HCT116 (cell line): ENCODE results near the gene CTRB2. TPM values are rescaled to one million over a fixed set of nuclear protein-coding genes. Genes with fewer than 3 reads are reported as not detected.

Experiments used
- ATAC-seq: fragments of 200-7000 bp; cut with Tn5 transposase; 2 replicates; pipeline ENCODE4 v1.9.1; 2020; ENCODE audit warnings: mild to moderate bottlenecking, moderate library complexity
- BruUV-seq: library from RNA; stranded (reverse); fragments of 400-500 nt; replicated peaks from 2 replicates; lab custom pipeline; 2021; lab: Mats Ljungman, UMichigan
- CTCF ChIA-PET: fragments of 300-600 bp; sonication (Branson Sonifier 250); formaldehyde crosslinking; loops from one replicate; lab custom pipeline; 2021; ENCODE audit warnings: antibody characterized with exemption; lab: Charles Lee
- POLR2A ChIA-PET: fragments of 300-600, 350-600 bp; sonication (Branson Sonifier 250); formaldehyde crosslinking; loops from one replicate; lab custom pipeline; 2021; ENCODE audit warnings: antibody characterized with exemption; lab: Charles Lee
- RAD21 ChIA-PET, 2 experiments: fragments of 300-600 bp; sonication (Branson Sonifier 250); formaldehyde crosslinking; loops; one replicate each; lab custom pipeline; 2023; ENCODE audit warnings: low total read pairs in 2 of 2; ENCODE audit not compliant: uncharacterized antibody in 2 of 2, unreplicated experiment in 2 of 2, low non-redundant PET in 1 of 2; lab: Charles Lee
- DNase-seq: peaks from one replicate; pipeline ENCODE4 v3.0.0-alpha.2; 2010; ENCODE audit warnings: low read depth, low spot score
- H2AFZ ChIP-seq: fragments of 200-600 bp; shearing (Covaris generic), sonication (generic); 2 replicates; pipeline ENCODE4 v1.6.1; 2017; ENCODE audit warnings: low read depth, mixed run types, mixed read lengths, antibody characterized with exemption, low read length; ENCODE audit not compliant: poor library complexity, severe bottlenecking
- H3K27ac ChIP-seq: 2 replicates; pipeline ENCODE4 v1.5.1; 2012; ENCODE audit warnings: low read depth, low read length
- H3K27me3 ChIP-seq: fragments of 200-600 bp; sonication (generic); 2 replicates; pipeline ENCODE4 v1.6.1; 2016; ENCODE audit warnings: mixed run types, low read length, mixed read lengths; ENCODE audit not compliant: insufficient read depth
- H3K36me3 ChIP-seq, 2 experiments: fragments of 200-500 bp in 1 of 2; fragments of 200-600 bp in 1 of 2; sonication (Bioruptor generic) in 1 of 2; sonication (generic) in 1 of 2; 2 replicates each; pipeline versions ENCODE4 v1.5.1 to v1.6.1; 2014 to 2016; ENCODE audit warnings: low read length in 2 of 2, inconsistent platforms in 1 of 2, mixed read lengths in 1 of 2, mixed run types in 1 of 2; ENCODE audit not compliant: insufficient read depth in 2 of 2, control insufficient read depth in 1 of 2
- H3K4me1 ChIP-seq, 2 experiments: fragments of 200-600 bp in 1 of 2; sonication (generic) in 1 of 2; 2 replicates each; pipeline versions ENCODE4 v1.5.1 to v1.6.1; 2012 to 2017; ENCODE audit warnings: low read length in 2 of 2, inconsistent platforms in 1 of 2, mild to moderate bottlenecking in 1 of 2, mixed read lengths in 1 of 2, mixed run types in 1 of 2, moderate library complexity in 1 of 2; ENCODE audit not compliant: insufficient read depth in 2 of 2, control insufficient read depth in 1 of 2
- H3K4me2 ChIP-seq: fragments of 200-600 bp; sonication (generic); 2 replicates; pipeline ENCODE4 v1.6.1; 2017; ENCODE audit warnings: mixed run types, low read length, mixed read lengths
- H3K4me3 ChIP-seq, 2 experiments: fragments of 200-600 bp in 1 of 2; sonication (generic) in 1 of 2; replicated peaks in 1 of 2; 2 replicates each; pipeline ENCODE4 v1.5.1; 2011 to 2016; ENCODE audit warnings: low read length in 2 of 2, control low read depth in 1 of 2, low read depth in 1 of 2, mild to moderate bottlenecking in 1 of 2, mixed read lengths in 1 of 2, mixed run types in 1 of 2
- H3K79me2 ChIP-seq: fragments of 200-600 bp; sonication (generic); 2 replicates; pipeline ENCODE4 v1.6.1; 2017; ENCODE audit warnings: mild to moderate bottlenecking, mixed run types, low read length, moderate library complexity, mixed read lengths; ENCODE audit not compliant: insufficient read depth
- H3K9ac ChIP-seq: fragments of 200-600 bp; sonication (generic); 2 replicates; pipeline ENCODE4 v1.6.1; 2016; ENCODE audit warnings: low read length, mixed read lengths
- H3K9me2 ChIP-seq: fragments of 200-600 bp; sonication (generic), shearing (Covaris generic); 2 replicates; pipeline ENCODE4 v1.6.1; 2017; ENCODE audit warnings: mixed run types, mild to moderate bottlenecking, moderate library complexity; ENCODE audit not compliant: insufficient read depth
- H3K9me3 ChIP-seq, 2 experiments: fragments of 200-500 bp in 1 of 2; fragments of 200-600 bp in 1 of 2; sonication (Bioruptor generic) in 1 of 2; sonication (generic) in 1 of 2; 2 replicates each; pipeline ENCODE4 v1.6.1; 2014 to 2017; ENCODE audit warnings: low read length in 2 of 2, mixed read lengths in 2 of 2, inconsistent platforms in 1 of 2, low read depth in 1 of 2, mild to moderate bottlenecking in 1 of 2, mixed run types in 1 of 2, moderate library complexity in 1 of 2; ENCODE audit not compliant: control insufficient read depth in 1 of 2, insufficient read depth in 1 of 2
- H4K20me1 ChIP-seq: fragments of 200-600 bp; sonication (generic), shearing (Covaris generic); 2 replicates; pipeline ENCODE4 v1.6.1; 2017; ENCODE audit warnings: mixed run types, mild to moderate bottlenecking, moderate library complexity; ENCODE audit not compliant: insufficient read depth
- ATF3 ChIP-seq: IDR thresholded peaks from 2 replicates; pipeline ENCODE4 v1.6.1; 2012
- EZH2 ChIP-seq: fragments of 200-600 bp; sonication (generic); IDR thresholded peaks from 2 replicates; pipeline ENCODE4 v1.6.1; 2017; ENCODE audit warnings: antibody characterized with exemption, mixed run types
- EZH2phosphoT487 ChIP-seq: fragments of 200-600 bp; IDR thresholded peaks from 2 replicates; pipeline ENCODE4 v1.6.1; 2018; ENCODE audit warnings: antibody characterized with exemption, borderline replicate concordance
- MAX ChIP-seq: IDR thresholded peaks from 2 replicates; pipeline ENCODE4 v1.6.1; 2012
- POLR2AphosphoS5 ChIP-seq: IDR thresholded peaks from 2 replicates; pipeline ENCODE4 v1.6.1; 2011; ENCODE audit warnings: mild to moderate bottlenecking, low read depth, low read length, moderate library complexity
- RAD21 ChIP-seq: IDR thresholded peaks from 2 replicates; pipeline ENCODE4 v1.6.1; 2012; ENCODE audit warnings: low read depth, mild to moderate bottlenecking
- SP1 ChIP-seq: IDR thresholded peaks from 2 replicates; pipeline ENCODE4 v1.6.1; 2012; ENCODE audit warnings: low read depth
- TCF7L2 ChIP-seq: IDR thresholded peaks from 2 replicates; pipeline ENCODE4 v1.7.0; 2011; ENCODE audit warnings: borderline replicate concordance, inconsistent platforms; ENCODE audit not compliant: insufficient read depth, insufficient read length; ENCODE audit errors: extremely low read depth
- intact Hi-C: fragments of 100-400 bp; cut with micrococcal nuclease; formaldehyde crosslinking; loops from 2 replicates; pipeline ENCODE4 v1.10.0; 2022
- total RNA-seq: library from RNA; stranded (reverse); gene quantifications from one replicate; pipeline ENCODE4 v1.2.1, GENCODE V29; 2021; ENCODE audit not compliant: unreplicated experiment

The CTRB2 gene
- total RNA-seq, 1 experiment from 2014 or later, result 10.0 TPM

- ChIA-PET CTCF (interaction anchor here (1.1 to 1.4 kb wide), 2 partner anchors 30 to 156 kb away, joined by 3 read pairs; no protein-coding TSS in a partner anchor), RAD21 (no interaction called here), POLR2A (no interaction called here)
- H3K9me3 ChIP-seq, result no peaks in the 10 kb centered on the region
- no peak overlapping the region for H3K4me3 ChIP-seq
- peaks cover 8% of the 10 kb centered on the region; the same call in 1 of the 2 replicates for H3K79me2 ChIP-seq
- no peak for TF ChIP-seq TCF7L2
- TF ChIP-seq ATF3, result no peak
- no peak for TF ChIP-seq EZH2
- TF ChIP-seq SP1, result no peak
- no peak for TF ChIP-seq MAX
- no peak for TF ChIP-seq POLR2AphosphoS5
- TF ChIP-seq EZH2phosphoT487, result no peak
- no peak for TF ChIP-seq RAD21
- no peak overlapping the region for H2AFZ ChIP-seq
- peaks cover 4 to 8% of the 10 kb centered on the region in 2 experiments; a peak in 3 of 4 replicates for H3K4me1 ChIP-seq
- BruUV-seq, result no TSS peak
- H3K36me3 ChIP-seq, result peaks cover 15 to 18% of the 10 kb centered on the region in 2 experiments
- H3K27ac ChIP-seq, result no peak overlapping the region
- H4K20me1 ChIP-seq, result no peaks in the 10 kb centered on the region
- no peaks in the 10 kb centered on the region for H3K9me2 ChIP-seq
- H3K27me3 ChIP-seq, result no peaks in the 10 kb centered on the region
- no peak overlapping the region for H3K9ac ChIP-seq
- ATAC-seq (no peak), DNase-seq (no peak)
- H3K4me2 ChIP-seq, result no peak overlapping the region
- intact Hi-C loops, result loop anchor here (5.0 kb wide), 1 partner anchor 173 kb away; no protein-coding TSS in a partner anchor
These were observed 22.4 kb upstream of the CTRB2 start for GRCh38 chr16:75229172-75230031.
